Activated gamma-delta T cell treated with anti-CD3 and anti-CD28 coated beads, Interleukin-2, amount 50 U/mL, for 16 hours (primary cell): ENCODE measurements around the gene SLC38A11.

ENCODE experiments used
- DNase-seq: peaks from one replicate; pipeline ENCODE4 v3.0.0-alpha.2; 2020; ENCODE audit warnings: low read depth

SLC38A11 gene

GRCh38 chr2:164913640-164914350, 41.5 kb downstream of the SLC38A11 start:
- no peak for DNase-seq

- no peak for DNase-seq
Observed at GRCh38 chr2:164913011-164913410, 42.3 kb downstream of the SLC38A11 start.

DNA sequence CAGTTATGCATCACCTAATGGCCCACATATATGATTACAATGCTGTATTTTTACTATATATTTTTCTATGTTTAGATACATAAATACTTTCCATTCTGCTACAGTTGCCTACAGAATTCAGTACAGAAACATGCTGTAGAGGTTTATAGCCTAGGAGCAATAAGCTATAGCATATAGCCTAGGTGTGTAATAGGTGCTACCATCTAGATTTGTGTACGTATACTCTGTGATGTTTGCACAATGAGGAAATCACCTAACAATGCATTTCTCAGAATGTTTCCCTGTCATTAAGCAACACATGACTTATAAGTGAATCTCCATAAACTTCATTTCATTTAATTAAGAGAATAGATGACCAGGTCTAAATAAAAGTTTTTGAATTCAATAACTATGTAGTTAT, 43.5 kb downstream of the SLC38A11 start:
- no peak for DNase-seq

DNA sequence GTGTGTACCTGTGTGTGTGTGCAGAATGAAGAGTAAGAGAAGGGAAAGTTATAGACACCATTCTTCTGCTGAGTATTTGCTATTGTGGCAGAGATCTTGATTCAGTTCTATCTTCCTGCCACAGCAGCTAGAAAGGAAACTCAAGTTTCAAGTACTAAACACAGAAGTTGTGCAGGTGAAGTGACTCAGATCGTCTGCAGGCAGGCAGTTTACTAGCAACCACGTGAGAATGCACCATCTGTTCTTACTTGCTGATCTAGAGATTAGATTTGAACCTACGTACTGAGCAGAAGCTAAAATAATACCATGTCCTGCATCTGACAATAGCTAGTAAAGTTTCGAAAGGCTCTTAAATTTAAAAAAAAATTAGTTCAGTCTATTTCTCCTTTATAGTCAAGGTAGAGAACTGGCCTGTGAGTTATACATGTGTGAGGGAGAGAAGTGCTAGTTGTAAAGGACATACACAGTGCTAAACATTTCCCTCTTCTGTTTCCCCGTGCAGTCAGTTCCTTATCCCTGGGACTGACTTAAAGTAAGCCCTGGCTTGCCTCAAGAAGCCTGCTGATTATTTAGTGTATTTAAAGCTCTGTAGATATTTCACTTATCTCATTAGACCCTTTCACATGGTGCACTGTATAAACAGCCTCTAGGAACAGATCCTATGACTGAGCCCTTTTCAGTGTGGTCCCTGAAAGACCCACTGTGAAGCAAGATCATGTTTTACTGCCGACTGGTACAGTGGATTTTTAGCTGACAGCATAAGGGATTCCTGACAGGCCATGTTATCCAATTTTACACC, 45.0 kb downstream of the SLC38A11 start:
- no peak for DNase-seq

- no peak for DNase-seq
Observed at GRCh38 chr2:164906947-164907346, 48.4 kb downstream of the SLC38A11 start.

DNA sequence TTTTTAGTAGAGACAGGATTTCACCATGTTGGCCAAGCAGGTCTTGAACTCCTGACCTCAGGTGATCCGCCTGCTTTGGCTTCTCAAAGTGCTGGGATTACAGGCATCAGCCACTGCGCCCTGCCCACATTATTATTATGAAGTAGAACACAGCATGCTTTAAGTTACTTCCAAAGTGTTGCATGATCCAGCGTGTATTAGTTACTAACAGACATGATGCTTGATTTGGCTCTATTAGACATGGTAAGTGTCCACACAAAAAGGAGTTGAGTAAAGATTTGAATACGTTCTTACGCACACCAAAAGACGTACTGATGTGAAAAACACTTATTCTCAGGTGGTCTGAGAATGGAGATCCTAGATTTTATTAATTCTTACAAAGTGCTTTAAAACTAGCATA, 50.0 kb downstream of the SLC38A11 start:
- DNase-seq, result no peak

GRCh38 chr2:164903951-164904350, 51.4 kb downstream of the SLC38A11 start:
- DNase-seq, result no peak

DNA sequence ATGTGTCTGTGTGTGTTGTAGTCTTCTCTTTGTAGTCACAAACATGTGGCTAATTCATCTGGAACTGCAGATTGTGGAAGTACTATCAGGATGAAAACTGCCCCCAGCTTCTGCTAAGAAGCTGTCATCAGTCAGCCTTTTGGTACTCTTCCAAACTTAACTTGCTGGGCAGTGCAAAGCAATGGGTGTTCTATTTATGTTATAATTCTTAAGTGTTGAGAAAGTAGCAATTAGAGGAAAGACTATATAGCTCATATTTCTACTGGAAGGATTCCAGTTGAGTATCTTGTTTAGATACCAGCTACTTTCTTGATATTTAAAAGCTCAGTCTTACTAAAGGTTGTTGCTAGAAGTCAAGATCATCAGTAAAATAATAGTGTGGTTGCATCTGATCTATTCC, 52.1 kb downstream of the SLC38A11 start:
- DNase-seq, result no peak

DNA sequence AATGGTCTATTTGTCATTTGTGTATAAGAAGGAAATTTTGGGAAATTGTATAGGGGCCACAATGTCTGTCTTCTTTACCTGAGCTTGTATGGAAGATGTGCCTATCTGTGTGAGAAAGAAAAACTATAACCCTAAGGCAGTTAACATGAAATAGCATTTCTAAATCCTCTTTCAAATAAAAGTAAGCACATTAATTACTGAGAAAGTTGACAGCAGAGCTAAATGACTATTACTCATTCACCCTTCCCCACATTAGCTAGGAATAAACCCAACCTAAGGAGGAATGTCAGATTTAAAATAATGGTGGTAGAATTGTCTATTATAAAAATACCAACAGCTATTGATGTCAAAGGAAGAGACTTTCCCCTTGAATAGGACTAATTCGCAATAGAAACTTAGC, 56.2 kb downstream of the SLC38A11 start:
- no peak for DNase-seq

DNA sequence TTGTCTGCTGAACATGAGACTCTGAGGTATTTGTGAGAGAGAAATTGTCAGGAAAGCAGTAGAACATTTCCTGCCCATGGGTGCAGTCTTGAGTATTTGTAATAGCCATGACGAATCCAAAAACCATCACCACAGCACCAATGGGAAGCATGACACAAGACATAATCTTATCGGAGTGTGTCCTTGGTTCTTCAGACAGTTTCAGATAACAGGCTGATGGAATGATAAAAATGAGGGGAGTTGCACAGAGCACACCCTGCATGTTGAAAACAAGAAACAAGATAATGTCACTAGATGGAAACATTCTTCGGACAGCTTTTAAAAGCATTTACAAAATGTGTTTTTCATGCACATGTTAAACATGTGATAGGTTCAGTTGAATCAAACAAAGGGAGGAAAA, 56.9 kb downstream of the SLC38A11 start:
- no peak for DNase-seq

- DNase-seq, result no peak
Observed at GRCh38 chr2:164897469-164898260, 57.7 kb downstream of the SLC38A11 start.

DNA sequence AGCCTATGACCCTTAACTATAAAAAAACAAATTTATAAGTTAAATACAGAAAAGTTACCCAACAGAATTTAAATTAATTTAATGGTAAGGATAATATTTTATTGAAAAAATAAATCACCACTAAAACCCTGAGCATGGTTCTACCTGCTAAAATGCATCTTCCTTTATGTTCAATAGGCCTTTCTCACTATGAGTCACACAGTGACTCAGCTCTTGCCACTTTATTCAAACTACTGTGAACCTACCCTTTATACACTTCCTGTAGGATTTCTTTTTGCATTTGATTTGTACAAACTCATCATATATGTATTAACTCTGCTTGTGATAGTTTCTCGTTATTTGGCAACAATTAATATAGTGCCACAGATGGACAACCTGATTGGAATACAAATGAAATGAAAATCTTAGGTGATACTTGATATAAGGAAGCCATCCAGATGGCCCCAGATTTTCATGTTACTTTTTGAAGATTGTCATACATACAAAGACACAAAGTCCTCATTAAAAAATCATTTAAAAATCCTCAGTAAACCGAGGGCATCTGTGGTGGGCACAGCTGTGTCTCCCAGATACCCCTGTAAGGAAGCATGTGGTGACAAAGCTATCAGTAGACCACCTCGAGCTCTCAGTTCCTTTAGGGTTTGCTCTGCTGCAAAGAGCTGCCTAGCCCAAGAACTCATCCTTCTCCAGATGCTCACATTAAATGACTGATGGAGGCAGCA, 58.5 kb downstream of the SLC38A11 start:
- no peak for DNase-seq

GRCh38 chr2:164896226-164896625, 59.1 kb downstream of the SLC38A11 start:
- DNase-seq, result no peak

DNA sequence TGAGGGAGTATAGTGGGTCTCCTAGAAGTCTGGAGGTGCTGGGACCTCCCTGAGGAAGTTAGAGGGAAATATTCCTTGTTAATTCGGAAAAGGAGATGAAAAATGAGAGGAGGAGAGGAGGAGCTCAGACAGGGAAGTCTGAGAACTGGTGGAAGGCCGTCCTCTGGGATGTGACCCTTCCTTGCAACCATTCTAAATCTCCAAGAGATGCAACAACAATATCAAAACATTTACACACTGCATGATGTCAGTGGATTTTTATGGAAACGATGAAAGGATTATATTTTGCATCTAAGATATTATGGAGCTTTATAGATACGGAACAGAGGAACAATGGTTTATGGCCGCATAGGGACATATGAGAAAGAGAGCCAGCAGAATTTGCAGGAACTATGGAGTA, 63.9 kb downstream of the SLC38A11 start:
- no peak for DNase-seq

DNA sequence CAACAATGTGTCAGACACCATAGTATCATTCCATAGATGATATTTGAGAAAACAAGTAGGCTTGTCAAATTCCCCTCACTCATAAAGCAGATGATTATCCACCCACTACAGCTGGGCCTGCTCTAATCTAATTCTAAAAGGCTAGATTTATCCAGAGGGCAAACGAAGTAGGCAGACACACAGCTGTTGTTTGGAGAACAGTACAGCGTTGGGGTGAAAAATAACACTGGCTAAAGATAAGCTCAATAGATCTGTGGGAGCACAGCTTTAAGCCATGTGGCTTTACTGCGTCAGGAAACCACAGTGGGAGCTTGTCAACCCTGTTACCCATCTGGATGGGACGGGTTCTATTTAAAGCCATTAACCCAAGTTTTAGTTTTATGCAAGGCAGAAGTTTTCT, 64.8 kb downstream of the SLC38A11 start:
- no peak for DNase-seq

- no peak for DNase-seq
Observed at GRCh38 chr2:164888592-164888991, 66.7 kb downstream of the SLC38A11 start.

DNA sequence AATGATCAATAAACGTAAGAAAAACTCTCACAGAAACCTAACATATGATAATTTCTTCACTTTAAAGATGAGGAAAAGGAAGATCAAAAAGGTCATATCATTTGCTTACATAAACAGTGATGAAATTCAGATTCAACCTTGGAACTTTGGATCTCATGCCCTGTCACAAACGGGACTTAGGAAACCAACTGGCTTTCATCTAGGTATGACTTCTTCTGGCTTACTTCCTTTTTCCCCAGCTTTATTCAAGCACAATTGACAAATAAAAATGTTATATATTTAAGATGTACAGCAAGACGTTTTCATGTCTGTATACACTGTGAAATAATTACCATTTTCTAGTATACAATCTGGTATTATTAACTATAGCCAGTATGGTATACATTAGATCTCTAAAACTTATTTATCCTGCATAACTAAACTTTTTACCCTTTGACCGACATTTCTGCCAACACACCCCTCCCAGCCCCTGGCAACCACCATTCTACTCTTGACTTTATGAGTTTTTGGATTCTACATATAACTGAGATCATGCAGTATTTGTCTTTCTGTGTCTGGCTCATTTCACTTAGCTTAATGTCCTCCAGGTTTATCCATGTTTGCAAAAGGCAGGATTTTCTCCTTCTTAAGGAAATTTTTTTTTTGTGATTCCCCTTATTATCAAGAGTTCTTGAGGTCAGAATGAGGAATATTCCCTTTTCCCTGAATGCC, 67.7 kb downstream of the SLC38A11 start:
- DNase-seq, result no peak

DNA sequence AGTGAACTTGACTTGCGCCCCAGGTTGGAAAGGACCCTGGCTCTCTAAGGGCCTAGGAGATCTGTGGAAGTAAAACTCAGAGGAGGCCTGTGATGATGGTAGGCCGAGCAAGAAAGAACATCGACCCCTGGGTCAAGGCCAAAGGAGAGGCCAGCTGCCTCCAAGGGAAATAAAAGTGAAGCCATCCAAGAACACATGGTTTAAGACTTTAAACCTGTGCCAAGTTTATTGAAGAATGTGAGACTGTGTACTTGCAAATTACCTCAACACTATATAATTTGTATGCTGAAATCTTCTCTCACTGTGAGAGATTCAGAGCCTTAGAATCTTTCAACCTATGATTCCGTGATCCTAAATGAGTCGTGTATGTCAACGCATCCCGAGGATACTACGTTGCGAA, 73.0 kb downstream of the SLC38A11 start:
- no peak for DNase-seq

DNA sequence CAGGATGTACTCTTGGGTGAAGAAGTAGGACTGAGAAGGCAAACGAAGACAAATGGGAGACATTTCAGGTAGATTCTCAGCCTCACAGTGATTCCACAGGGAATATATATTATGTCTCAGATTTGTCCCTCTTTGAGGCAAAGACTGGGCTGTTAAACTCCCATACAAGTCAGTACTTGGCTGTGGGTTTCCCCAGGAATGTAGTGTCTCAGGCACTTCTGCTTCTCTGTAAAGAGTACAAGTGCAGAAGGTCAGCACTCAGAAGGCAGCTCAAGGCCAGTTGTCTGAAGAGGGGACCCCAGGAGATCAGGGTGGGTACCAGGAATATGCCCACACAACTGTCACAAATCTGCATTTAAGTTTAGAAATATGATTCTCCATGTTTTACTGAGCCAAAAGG, 73.8 kb downstream of the SLC38A11 start:
- no peak for DNase-seq

GRCh38 chr2:164879901-164880535, 75.3 kb downstream of the SLC38A11 start:
- DNase-seq, result no peak

- no peak for DNase-seq
Observed at GRCh38 chr2:164877927-164878326, 77.4 kb downstream of the SLC38A11 start.
